ENCODE results near the gene PTGES2. TPM values are rescaled to one million over a fixed set of nuclear protein-coding genes. Genes with fewer than 3 reads are reported as not detected.

Gene PTGES2
- total and polyA plus RNA-seq, 2 of the 13 experiments (the other 11 are each of a cell fraction or from before 2014, with no cell fraction given) = 63.7 to 79.8 TPM

- TF ChIP-seq ZNF781 (CRISPR knock-in tag; IDR thresholded peaks at IDR 0.05; ENCODE audit: borderline replicate concordance, not compliant biosample characterization) (peak; percentile 8), BATF2 (CRISPR knock-in tag; IDR thresholded peaks at IDR 0.05) (0 out of 2 replicates have a peak, but pooled peaks have one; percentile 19), ZNF772 (CRISPR knock-in tag; IDR thresholded peaks at IDR 0.05) (0 out of 2 replicates have a peak, but pooled peaks have one; percentile 1), ZNF556 (CRISPR knock-in tag; IDR thresholded peaks at IDR 0.05; ENCODE audit: borderline replicate concordance) (no peak), HOXA5 (CRISPR knock-in tag; IDR thresholded peaks at IDR 0.05) (0 out of 2 replicates have a peak, but pooled peaks have one; percentile 55), CSRNP1 (CRISPR knock-in tag; IDR thresholded peaks at IDR 0.05) (0 out of 2 replicates have a peak, but pooled peaks have one; percentile 28), ZNF292 (CRISPR knock-in tag; IDR thresholded peaks at IDR 0.05; ENCODE audit: borderline replicate concordance, low read depth) (no peak), ZFX (CRISPR knock-in tag; IDR thresholded peaks at IDR 0.05; ENCODE audit: low read depth) (peak; percentile 72), ZNF574 (CRISPR knock-in tag; IDR thresholded peaks at IDR 0.05) (peak; percentile 75), ZMAT3 (CRISPR knock-in tag; conservative IDR thresholded peaks at IDR 0.05) (0 out of 2 replicates have a peak, but pooled peaks have one; percentile 74), SAFB2 (CRISPR knock-in tag; IDR thresholded peaks at IDR 0.05; ENCODE audit: borderline replicate concordance, low read depth) (0 out of 2 replicates have a peak, but pooled peaks have one; percentile 59), ATAD3A (CRISPR knock-in tag; IDR thresholded peaks at IDR 0.05) (no peak), RBM39 (IDR thresholded peaks at IDR 0.05; ENCODE audit: low read depth, low read length, poor library complexity, severe bottlenecking) (peak; percentile 70), ZNF414 (CRISPR knock-in tag; IDR thresholded peaks at IDR 0.05) (0 out of 2 replicates have a peak, but pooled peaks have one; percentile 34), IRF1 (CRISPR knock-in tag; IDR thresholded peaks at IDR 0.05; ENCODE audit: low read depth) (no peak), ZNF589 (CRISPR knock-in tag; conservative IDR thresholded peaks at IDR 0.05) (0 out of 2 replicates have a peak, but pooled peaks have one; percentile 5), SP1 (IDR thresholded peaks at IDR 0.05) (no peak), SP1 (CRISPR knock-in tag; IDR thresholded peaks at IDR 0.05) (peak; percentile 74), ARNT (IDR thresholded peaks at IDR 0.05) (no peak), MEIS2 (CRISPR knock-in tag; IDR thresholded peaks at IDR 0.05) (peak; percentile 39; the same call in 1 of the 2 replicates)
Measured at GRCh38 chr9:128159784-128160602, 32.5 kb upstream of the PTGES2 start, which contains the start of gene BBLN (continued).
